A673 (cell line): ENCODE results near the gene CAV1. TPM values are rescaled to one million over a fixed set of nuclear protein-coding genes. Genes with fewer than 3 reads are reported as not detected.

Experiments used
- BruUV-seq: library from RNA; stranded (reverse); fragments of 400-500 nt; replicated peaks from 2 replicates; lab custom pipeline; 2021; lab: Mats Ljungman, UMichigan
- CTCF ChIA-PET: fragments of 300-600 bp; sonication (Branson Sonifier 250); formaldehyde crosslinking; loops from one replicate; lab custom pipeline; 2022; ENCODE audit warnings: antibody characterized with exemption; lab: Charles Lee
- POLR2A ChIA-PET: fragments of 300-600 bp; sonication (Branson Sonifier 250); formaldehyde crosslinking; loops from one replicate; lab custom pipeline; 2022; ENCODE audit warnings: antibody characterized with exemption; ENCODE audit not compliant: low non-redundant PET; lab: Charles Lee
- DNase-seq: peaks from one replicate; pipeline ENCODE4 v3.0.0-alpha.2; 2015; ENCODE audit warnings: low spot score
- H3K27ac ChIP-seq: fragments of 200-600 bp; sonication (generic); 2 replicates; pipeline ENCODE4 v1.5.1; 2016; ENCODE audit warnings: mixed run types, low read depth, mild to moderate bottlenecking, mixed read lengths, antibody characterized with exemption, low read length; ENCODE audit not compliant: poor library complexity, severe bottlenecking
- H3K27me3 ChIP-seq: fragments of 200-600 bp; sonication (generic); replicated peaks from 2 replicates; pipeline ENCODE4 v1.6.1; 2017; ENCODE audit warnings: mixed run types, low read depth, mild to moderate bottlenecking, mixed read lengths, antibody characterized with exemption, low read length; ENCODE audit not compliant: insufficient read depth, poor library complexity
- H3K36me3 ChIP-seq: fragments of 200-600 bp; sonication (generic); 2 replicates; pipeline ENCODE4 v1.6.1; 2016; ENCODE audit warnings: mixed run types, mild to moderate bottlenecking, mixed read lengths, antibody characterized with exemption, low read length; ENCODE audit not compliant: insufficient read depth, poor library complexity, severe bottlenecking
- H3K4me1 ChIP-seq: fragments of 200-600 bp; sonication (generic); 2 replicates; pipeline ENCODE4 v1.6.1; 2017; ENCODE audit warnings: mixed run types, mild to moderate bottlenecking, mixed read lengths, antibody characterized with exemption, low read length; ENCODE audit not compliant: insufficient read depth, poor library complexity, severe bottlenecking
- H3K4me3 ChIP-seq: fragments of 200-600 bp; sonication (generic); 2 replicates; pipeline ENCODE4 v1.5.1; 2016; ENCODE audit warnings: low read depth, mixed run types, mild to moderate bottlenecking, mixed read lengths, low read length; ENCODE audit not compliant: poor library complexity, severe bottlenecking
- H3K9me3 ChIP-seq: fragments of 200-600 bp; sonication (generic); 2 replicates; pipeline ENCODE4 v1.6.1; 2016; ENCODE audit warnings: mixed run types, low read depth, mild to moderate bottlenecking, mixed read lengths, antibody characterized with exemption, low read length; ENCODE audit not compliant: poor library complexity, severe bottlenecking
- EZH2 ChIP-seq: fragments of 200-600 bp; sonication (generic); IDR thresholded peaks from 2 replicates; pipeline ENCODE4 v1.6.1; 2017; ENCODE audit warnings: borderline replicate concordance, low read depth, mild to moderate bottlenecking, mixed read lengths, antibody characterized with exemption, low read length; ENCODE audit not compliant: poor library complexity, severe bottlenecking
- intact Hi-C: fragments of 100-400 bp; cut with micrococcal nuclease; formaldehyde crosslinking; loops from one replicate; pipeline ENCODE4 v1.10.0; 2022; ENCODE audit not compliant: unreplicated experiment
- total RNA-seq: library from RNA; stranded (reverse); gene quantifications from 2 replicates; pipeline ENCODE4 v1.2.3, GENCODE V29; 2021
- TF ChIP-seq, protein P1 (sequence below): fragments of 300-800, 200-600 bp; sonication (generic); conservative IDR thresholded peaks from 2 replicates; pipeline ENCODE4 v1.5.1; 2017; ENCODE audit warnings: low read depth, mild to moderate bottlenecking, antibody characterized with exemption, low read length, moderate library complexity, mixed read lengths

The CAV1 gene
- total RNA-seq, 1 experiment from 2014 or later, result 2,074 TPM

DNA sequence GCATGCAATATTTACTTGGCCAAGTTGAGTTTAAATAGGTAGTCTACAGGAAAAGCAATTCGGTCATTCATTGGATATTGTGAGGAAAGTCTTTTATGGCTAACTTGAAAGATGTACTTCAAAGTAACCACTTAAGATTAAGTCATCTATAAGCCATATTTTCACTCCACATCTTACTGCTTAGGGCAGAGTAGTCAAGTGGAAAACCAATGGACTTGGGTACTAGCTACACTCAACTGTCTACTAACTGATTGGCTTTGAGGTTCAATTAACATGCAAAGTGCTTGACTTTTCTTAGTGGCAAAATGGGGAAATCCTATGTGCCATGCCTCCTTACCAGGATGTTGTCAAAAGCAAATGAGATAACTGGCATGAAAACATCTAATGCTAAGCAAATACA, 51.0 kb downstream of the CAV1 start:
- POLR2A ChIA-PET, result no interaction called here
- DNase-seq, result no peak
- Histone ChIP-seq H3K4me1 (peaks cover 67% of the 10 kb centered on the region), H3K27ac (no peak overlapping the region), H3K36me3 (no peaks in the 10 kb centered on the region), H3K4me3 (no peak overlapping the region), H3K27me3 (no peaks in the 10 kb centered on the region), H3K9me3 (no peaks in the 10 kb centered on the region)
- intact Hi-C loops, result no loop called here
- TF ChIP-seq EZH2, result no peak
- TF ChIP-seq, protein P1, sequence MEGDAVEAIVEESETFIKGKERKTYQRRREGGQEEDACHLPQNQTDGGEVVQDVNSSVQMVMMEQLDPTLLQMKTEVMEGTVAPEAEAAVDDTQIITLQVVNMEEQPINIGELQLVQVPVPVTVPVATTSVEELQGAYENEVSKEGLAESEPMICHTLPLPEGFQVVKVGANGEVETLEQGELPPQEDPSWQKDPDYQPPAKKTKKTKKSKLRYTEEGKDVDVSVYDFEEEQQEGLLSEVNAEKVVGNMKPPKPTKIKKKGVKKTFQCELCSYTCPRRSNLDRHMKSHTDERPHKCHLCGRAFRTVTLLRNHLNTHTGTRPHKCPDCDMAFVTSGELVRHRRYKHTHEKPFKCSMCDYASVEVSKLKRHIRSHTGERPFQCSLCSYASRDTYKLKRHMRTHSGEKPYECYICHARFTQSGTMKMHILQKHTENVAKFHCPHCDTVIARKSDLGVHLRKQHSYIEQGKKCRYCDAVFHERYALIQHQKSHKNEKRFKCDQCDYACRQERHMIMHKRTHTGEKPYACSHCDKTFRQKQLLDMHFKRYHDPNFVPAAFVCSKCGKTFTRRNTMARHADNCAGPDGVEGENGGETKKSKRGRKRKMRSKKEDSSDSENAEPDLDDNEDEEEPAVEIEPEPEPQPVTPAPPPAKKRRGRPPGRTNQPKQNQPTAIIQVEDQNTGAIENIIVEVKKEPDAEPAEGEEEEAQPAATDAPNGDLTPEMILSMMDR, result no peak
- BruUV-seq, result no TSS peak
- CTCF ChIA-PET, result no interaction called here

DNA sequence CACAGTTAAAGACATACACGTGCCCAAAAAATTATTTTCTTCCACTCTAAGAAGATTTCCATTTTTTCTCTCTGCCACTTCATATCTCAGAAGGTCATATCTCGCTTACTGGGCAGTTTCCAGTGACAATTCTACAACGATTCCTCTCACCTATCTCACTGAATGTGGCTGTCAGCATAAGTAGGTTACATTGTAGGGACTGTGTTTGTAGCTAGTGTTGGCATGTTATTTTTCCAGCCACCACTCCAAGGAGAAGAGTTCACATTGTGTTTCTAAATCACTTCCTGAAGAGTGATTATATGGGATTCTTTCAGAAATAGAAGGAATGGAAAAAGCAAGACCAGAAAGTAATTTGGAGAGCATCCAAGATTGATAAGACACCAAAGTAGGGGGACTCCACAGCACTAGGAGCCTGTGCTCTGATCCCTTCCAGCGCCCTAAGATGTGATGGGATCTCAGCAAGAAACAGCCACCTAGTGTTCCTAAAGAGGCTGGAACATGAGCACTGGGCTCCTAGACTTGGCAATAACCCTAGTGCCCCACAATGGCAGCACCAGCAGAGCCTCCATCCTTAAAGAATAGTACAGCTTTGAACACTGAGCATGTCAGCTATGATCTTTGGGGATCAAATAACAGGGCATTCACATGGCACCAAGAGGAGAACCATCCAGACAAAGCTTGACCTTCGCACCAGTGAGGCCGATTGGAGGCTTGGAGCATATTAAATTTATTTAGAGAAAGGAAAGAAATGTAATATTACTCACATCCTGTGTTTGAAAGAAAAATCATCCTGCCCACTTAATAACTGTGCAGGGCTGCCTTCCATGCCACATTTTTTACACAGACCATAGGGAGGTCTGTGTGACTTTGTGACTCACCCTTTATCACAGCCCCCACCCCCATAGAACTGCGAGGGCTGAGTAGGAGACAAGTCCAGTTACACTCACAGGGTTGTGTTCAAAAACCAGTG, 51.8 kb downstream of the CAV1 start:
- Histone ChIP-seq H3K27ac (peak overlapping the region; percentile 12), H3K4me3 (no peak overlapping the region), H3K36me3 (no peaks in the 10 kb centered on the region), H3K9me3 (no peaks in the 10 kb centered on the region), H3K27me3 (no peaks in the 10 kb centered on the region), H3K4me1 (peaks cover 59% of the 10 kb centered on the region)
- ChIA-PET CTCF (no interaction called here), POLR2A (no interaction called here)
- TF ChIP-seq, protein P1, result no peak
- TF ChIP-seq EZH2, result no peak
- peak; percentile 76 for DNase-seq
- intact Hi-C loops, result no loop called here
- BruUV-seq, result TSS peak; percentile 83

DNA sequence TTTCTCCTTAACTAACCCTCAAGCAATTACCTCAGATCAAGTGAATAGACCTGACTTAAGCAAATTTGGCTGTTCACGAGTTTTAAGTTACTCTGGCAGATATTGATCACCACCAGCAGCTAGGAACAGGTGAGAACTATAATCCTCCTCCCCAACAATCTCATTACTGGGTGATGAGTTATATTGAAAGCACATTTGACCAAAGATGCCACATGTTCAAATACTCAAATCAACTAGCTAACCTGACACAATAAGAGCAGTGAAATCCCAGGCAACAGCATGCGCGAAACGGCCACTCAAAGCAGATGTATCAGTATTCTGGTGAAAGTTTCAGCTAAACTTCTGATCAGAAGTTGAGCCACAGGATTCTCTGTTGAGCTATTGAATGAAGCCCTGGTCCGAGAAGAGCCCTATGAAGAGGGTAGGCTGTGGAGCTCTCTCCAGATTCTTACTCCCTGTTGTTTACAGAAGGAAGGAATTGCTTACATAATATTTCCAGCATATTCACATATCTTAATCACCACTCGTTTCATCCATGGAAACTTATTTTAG, 52.6 kb downstream of the CAV1 start:
- H3K36me3 ChIP-seq, result no peaks in the 10 kb centered on the region
- no peak for TF ChIP-seq EZH2
- TF ChIP-seq, protein P1, result no peak
- peak overlapping the region; percentile 12 for H3K27ac ChIP-seq
- H3K9me3 ChIP-seq, result no peaks in the 10 kb centered on the region
- intact Hi-C loops, result no loop called here
- H3K27me3 ChIP-seq, result no peaks in the 10 kb centered on the region
- BruUV-seq, result no TSS peak
- ChIA-PET CTCF (no interaction called here), POLR2A (interaction anchor here (0.6 kb wide), 1 partner anchor 11 kb away, joined by 4 read pairs; no protein-coding TSS in a partner anchor)
- H3K4me3 ChIP-seq, result no peak overlapping the region
- H3K4me1 ChIP-seq, result peaks cover 55% of the 10 kb centered on the region
- no peak for DNase-seq
